Measurements from ENCODE around the gene NUMB.
"Not testable (repeated sequence)": the region's sequence is repeated elsewhere in the genome, so short reads cannot be mapped to it uniquely, and the experiment has no call there.

The NUMB gene

GRCh38 chr14:73342670-73343069 is 115.7 kb downstream of the NUMB start:
- DNase-seq: no peak

GRCh38 chr14:73339846-73340595 is 118.3 kb downstream of the NUMB start:
- DNase-seq: no peak

- DNase-seq: no peak
Measured at GRCh38 chr14:73339206-73339605, 119.1 kb downstream of the NUMB start.

GRCh38 chr14:73338551-73338950 is 119.8 kb downstream of the NUMB start:
- no peak for DNase-seq

GRCh38 chr14:73333031-73333430 is 125.3 kb downstream of the NUMB start:
- DNase-seq: no peak

GRCh38 chr14:73325630-73326299 is 132.6 kb downstream of the NUMB start:
- peak; percentile 29 for DNase-seq

GRCh38 chr14:73325063-73325462 is 133.3 kb downstream of the NUMB start:
- DNase-seq: no peak

- no peak for DNase-seq
Measured at GRCh38 chr14:73324533-73324932, 133.8 kb downstream of the NUMB start.

- no peak for DNase-seq
Measured at GRCh38 chr14:73323896-73324399, 134.4 kb downstream of the NUMB start.

GRCh38 chr14:73313151-73313550 is 145.2 kb downstream of the NUMB start:
- DNase-seq: no peak

GRCh38 chr14:73312687-73313086 is 145.7 kb downstream of the NUMB start:
- no peak for DNase-seq

- DNase-seq: no peak
Measured at GRCh38 chr14:73311708-73312030, 146.7 kb downstream of the NUMB start.

- DNase-seq: not testable (repeated sequence)
Measured at GRCh38 chr14:73309207-73309606, 149.1 kb downstream of the NUMB start.

- no peak for DNase-seq
Measured at GRCh38 chr14:73307261-73307660, 151.1 kb downstream of the NUMB start.

GRCh38 chr14:73305499-73305898 is 152.8 kb downstream of the NUMB start:
- DNase-seq: no peak

- DNase-seq: peak; percentile 47
Measured at GRCh38 chr14:73295198-73295796, 163.0 kb downstream of the NUMB start.

GRCh38 chr14:73293782-73294781 is 164.3 kb downstream of the NUMB start:
- no peak for DNase-seq

- DNase-seq: no peak
Measured at GRCh38 chr14:73290279-73290678, 168.1 kb downstream of the NUMB start.

GRCh38 chr14:73289729-73290128 is 168.6 kb downstream of the NUMB start:
- no peak for DNase-seq

GRCh38 chr14:73289308-73289707 is 169.0 kb downstream of the NUMB start:
- no peak for DNase-seq

GRCh38 chr14:73287071-73287470 is 171.3 kb downstream of the NUMB start:
- no peak for DNase-seq

- no peak for DNase-seq
Measured at GRCh38 chr14:73286598-73286997, 171.7 kb downstream of the NUMB start.

GRCh38 chr14:73285979-73286378 is 172.4 kb downstream of the NUMB start:
- DNase-seq: no peak

Data from CD4-positive, alpha-beta T cell treated with Interleukin-10 for 1 hour (primary cell).